GM18907 (cell line): Measurements from ENCODE around the gene CCDC148.

Source experiments
- ATAC-seq: cut with Tn5 transposase; IDR thresholded peaks from one replicate; pipeline ENCODE4 v1.9.1; 2021; ENCODE audit warnings: mild to moderate bottlenecking, moderate library complexity; ENCODE audit not compliant: unreplicated experiment

Gene CCDC148

GRCh38 chr2:158456309-158457066 is at the start of gene CCDC148, which contains the start of gene PKP4:
Gene CCDC148, minus strand, starts transcription at chr2:158456753. Its CDS starts 314 bp downstream, at chr2:158456439.
Gene PKP4, plus strand, starts transcription at chr2:158456952. Its CDS starts 76,233 bp downstream, at chr2:158533185.
- ATAC-seq, result peak; percentile 96

DNA sequence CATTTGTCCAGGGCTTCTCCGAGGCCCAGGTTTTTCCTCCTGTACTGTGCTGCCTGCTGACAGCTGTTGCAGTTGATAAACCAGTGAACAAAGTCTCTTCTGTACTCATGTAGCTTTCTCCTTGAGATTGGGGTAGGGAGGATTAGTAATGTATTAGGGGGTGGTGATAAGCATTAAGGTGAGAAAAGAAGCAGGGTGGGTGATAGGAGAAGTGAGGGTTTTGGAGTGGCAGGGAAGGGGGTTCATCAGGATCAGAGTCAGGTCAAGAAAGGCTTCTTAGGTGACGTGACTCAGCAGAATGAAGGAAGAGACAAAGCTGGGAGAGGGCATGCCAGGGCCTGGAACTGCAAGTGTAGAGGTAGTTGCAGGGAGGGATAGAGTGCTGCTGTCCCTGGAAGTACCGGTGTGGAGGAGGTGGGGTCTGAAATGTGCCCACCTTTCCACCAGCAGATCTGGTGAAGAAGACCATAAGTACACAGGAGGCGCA is 48.9 kb upstream of the CCDC148 start:
- ATAC-seq, result no peak

DNA sequence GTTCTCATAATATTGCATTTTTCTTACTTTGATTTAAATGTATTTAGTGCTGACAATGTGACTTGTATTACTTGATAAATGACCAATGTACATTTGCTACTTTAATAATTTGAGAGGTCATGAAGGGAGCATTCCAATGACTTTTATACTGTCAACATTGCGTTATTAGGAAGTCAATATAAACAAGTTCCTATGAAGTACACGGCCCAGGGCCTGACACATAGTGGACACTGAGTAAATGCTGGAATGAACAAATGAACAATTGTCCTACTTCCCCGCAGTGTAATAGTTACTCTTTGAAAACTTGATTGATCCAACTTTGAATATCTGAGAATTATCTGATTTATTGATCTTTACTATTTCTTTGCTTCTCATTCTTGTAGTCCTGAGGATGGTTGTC is 47.5 kb upstream of the CCDC148 start:
- ATAC-seq, result no peak

DNA sequence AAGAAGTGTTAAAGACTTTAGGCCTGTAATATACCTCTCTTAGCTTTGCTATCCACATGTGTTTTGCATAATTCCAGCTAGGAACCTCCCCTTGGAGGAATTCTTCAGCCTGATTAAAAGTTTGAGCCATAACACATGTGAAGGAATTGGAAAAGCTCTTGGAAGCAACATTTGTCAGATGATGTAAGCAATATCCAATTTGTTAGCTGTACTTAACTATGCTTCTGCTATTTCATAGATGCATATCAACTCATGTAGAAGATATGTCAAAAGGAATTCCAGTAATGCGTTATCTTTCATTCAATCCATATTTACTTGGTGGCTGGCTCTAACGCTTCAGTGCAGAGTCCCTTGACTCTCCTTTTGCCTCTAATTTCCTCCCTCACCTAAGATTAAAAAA is 46.4 kb upstream of the CCDC148 start:
- ATAC-seq, result no peak

DNA sequence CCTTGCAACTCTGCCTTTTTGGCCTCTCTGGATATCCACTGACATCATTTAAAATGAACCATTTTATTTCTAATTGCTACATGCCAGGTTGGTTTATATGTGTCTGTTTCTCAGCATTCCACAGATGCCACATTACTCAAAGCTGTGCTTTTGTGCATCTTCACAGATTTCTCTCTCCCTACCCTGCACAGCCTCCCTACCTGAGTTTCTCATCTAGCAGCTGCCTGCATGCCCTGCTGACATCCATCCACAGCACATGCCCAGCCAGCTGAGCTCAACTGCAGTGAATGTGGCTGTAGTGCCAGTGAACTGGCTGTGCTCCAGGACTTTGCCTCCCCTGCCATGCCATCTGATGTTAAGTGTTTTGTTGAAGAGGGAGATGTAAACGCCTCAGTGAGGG is 44.7 kb upstream of the CCDC148 start:
- no peak for ATAC-seq

GRCh38 chr2:158500333-158500732 is 43.8 kb upstream of the CCDC148 start:
- no peak for ATAC-seq

- ATAC-seq, result no peak
These were observed 42.8 kb upstream of the CCDC148 start for GRCh38 chr2:158499383-158499782.

- ATAC-seq, result no peak
These were observed 42.2 kb upstream of the CCDC148 start for GRCh38 chr2:158498749-158499136.

- ATAC-seq, result no peak
These were observed 41.6 kb upstream of the CCDC148 start for GRCh38 chr2:158498043-158498748.

GRCh38 chr2:158497486-158497885 is 40.9 kb upstream of the CCDC148 start:
- peak; percentile 50 for ATAC-seq

DNA sequence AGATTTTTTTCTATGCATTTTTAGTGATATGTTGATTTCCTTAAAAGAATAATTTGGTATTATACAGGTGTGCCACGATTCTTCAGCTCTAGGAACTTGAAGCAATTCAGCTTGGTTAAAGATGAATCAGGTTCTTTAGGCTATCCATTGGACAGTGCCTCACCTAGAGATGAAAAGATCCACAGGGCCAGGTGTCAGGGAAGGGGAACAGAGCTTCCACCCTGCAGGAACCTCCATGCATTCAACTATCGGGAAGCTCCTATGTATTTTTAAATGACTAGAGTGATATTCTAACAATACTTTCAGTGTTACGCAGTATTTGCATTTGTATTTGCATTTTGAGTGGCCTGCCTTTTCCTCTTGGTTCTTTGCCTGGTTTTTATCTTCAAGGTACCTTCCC is 40.4 kb upstream of the CCDC148 start:
- no peak for ATAC-seq

DNA sequence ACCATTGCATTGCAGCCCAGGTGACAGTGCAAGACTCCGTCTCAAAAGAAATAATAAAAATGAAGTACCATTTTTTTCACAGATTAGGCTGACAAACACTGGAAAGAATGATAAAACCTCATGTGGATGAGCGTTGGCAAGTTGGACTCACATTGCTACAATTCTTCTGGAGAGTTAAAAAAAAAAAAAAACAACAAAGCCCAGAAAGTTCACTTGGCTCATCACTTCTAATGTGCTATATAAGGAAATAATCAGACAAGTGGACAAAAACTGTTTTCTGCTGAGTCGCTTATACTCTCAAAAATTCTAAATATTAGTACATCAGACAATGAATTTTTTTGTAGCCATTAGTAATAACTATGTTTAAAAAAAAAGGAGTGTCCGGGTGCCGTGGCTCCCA is 38.6 kb upstream of the CCDC148 start:
- no peak for ATAC-seq

- ATAC-seq, result no peak
These were observed 36.9 kb upstream of the CCDC148 start for GRCh38 chr2:158493458-158493857.

DNA sequence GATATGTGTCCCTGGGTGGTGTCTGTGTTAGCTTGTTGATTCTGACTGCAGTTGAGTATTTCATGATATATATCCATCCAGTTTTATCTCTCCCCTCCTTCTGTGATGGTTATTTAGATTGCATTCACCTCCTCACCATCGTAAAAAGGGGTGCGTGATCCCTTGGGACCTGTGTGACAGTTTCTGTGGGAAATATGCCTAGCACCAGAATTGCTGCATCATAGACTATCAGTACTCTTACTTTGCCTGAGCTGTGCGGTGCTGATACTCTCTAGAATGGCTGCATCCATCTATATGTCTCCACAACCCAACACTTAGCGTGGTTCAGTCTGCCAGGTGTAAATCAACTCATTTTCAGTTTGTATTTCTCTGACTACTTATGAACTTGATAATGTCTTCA is 34.5 kb upstream of the CCDC148 start:
- no peak for ATAC-seq

GRCh38 chr2:158489366-158490112 is 33.0 kb upstream of the CCDC148 start:
- ATAC-seq, result no peak

- ATAC-seq, result no peak
These were observed 32.1 kb upstream of the CCDC148 start for GRCh38 chr2:158488442-158489216.

- no peak for ATAC-seq
These were observed 30.9 kb upstream of the CCDC148 start for GRCh38 chr2:158487419-158487818.

- no peak for ATAC-seq
These were observed 30.4 kb upstream of the CCDC148 start for GRCh38 chr2:158486970-158487325.

GRCh38 chr2:158486150-158486969 is 29.8 kb upstream of the CCDC148 start:
- ATAC-seq, result no peak
